Lung (tissue), 12 donors: ENCODE results near the gene B3GNT9. TPM values are rescaled to one million over a fixed set of nuclear protein-coding genes. Genes with fewer than 3 reads are reported as not detected.

Experiments
- ATAC-seq: fragments of 200-7000 bp; cut with Tn5 transposase; one replicate; pipeline ENCODE4 v1.9.1; 2020; ENCODE audit warnings: moderate number of reproducible peaks; ENCODE audit not compliant: insufficient read depth, low FRiP score
- DNase-seq, 3 donors: peaks; one replicate each; pipeline ENCODE4 v3.0.0-alpha.2; 2013 to 2017
- H3K27ac ChIP-seq, 2 donors: one replicate each; pipeline ENCODE4 v1.5.1; 2013; ENCODE audit warnings: mild to moderate bottlenecking in 2 of 2, moderate library complexity in 2 of 2, control low read depth in 1 of 2, inconsistent platforms in 1 of 2, low read depth in 1 of 2, low read length in 1 of 2
- H3K27me3 ChIP-seq, 3 donors: one replicate each; pipeline ENCODE4 v1.5.1; 2013; ENCODE audit warnings: low read length in 2 of 3; ENCODE audit not compliant: control insufficient read depth in 3 of 3, insufficient read depth in 3 of 3
- H3K36me3 ChIP-seq, 4 donors: one replicate each; pipeline ENCODE4 v1.5.1; 2013; ENCODE audit warnings: low read length in 4 of 4, mild to moderate bottlenecking in 1 of 4, moderate library complexity in 1 of 4; ENCODE audit not compliant: control insufficient read depth in 4 of 4, insufficient read depth in 4 of 4
- H3K4me1 ChIP-seq, 5 donors: one replicate each; pipeline ENCODE4 v1.5.1; 2013; ENCODE audit warnings: low read length in 5 of 5, mild to moderate bottlenecking in 2 of 5, moderate library complexity in 1 of 5; ENCODE audit not compliant: control insufficient read depth in 5 of 5, insufficient read depth in 5 of 5
- H3K4me3 ChIP-seq: one replicate; pipeline ENCODE4 v1.5.1; 2013; ENCODE audit warnings: mild to moderate bottlenecking, control low read depth, moderate library complexity
- H3K9ac ChIP-seq, 2 donors: one replicate each; pipeline ENCODE4 v1.5.1; 2013; ENCODE audit warnings: low read length in 2 of 2, control low read depth in 1 of 2; ENCODE audit not compliant: insufficient read depth in 1 of 2
- H3K9me3 ChIP-seq, 4 donors: one replicate each; pipeline ENCODE4 v1.5.1; 2013; ENCODE audit warnings: low read length in 3 of 4, mild to moderate bottlenecking in 1 of 4, moderate library complexity in 1 of 4; ENCODE audit not compliant: control insufficient read depth in 4 of 4, insufficient read depth in 3 of 4
- CTCF ChIP-seq: IDR thresholded peaks from 2 replicates; pipeline ENCODE4 v1.5.1; 2012; ENCODE audit warnings: mild to moderate bottlenecking; ENCODE audit errors: control extremely low read depth, extremely low read depth
- WGBS, 2 donors: extraction: QIAGEN DNeasy Blood & Tissue Kit; methylation state at CpG; one replicate each; pipeline ENCODE4 v1.1.7; 2013; 5-methylcytosine and 5-hydroxymethylcytosine counted together
- polyA plus RNA-seq, 2 donors: library from polyadenylated mRNA; stranded (reverse); fragments of 200-250 nt; gene quantifications; one replicate each; pipeline ENCODE4 v1.2.1, GENCODE V29; 2013
- total RNA-seq, 2 donors: library from RNA; depleted of rRNA in 1 of 2; stranded (reverse); fragments of >200 nt in 1 of 2; gene quantifications; one replicate each; pipeline ENCODE4 v1.2.1, GENCODE V29; 2014 to 2021
- donor health status: control.
- donor health status: control.
- donor health status: Bipolar disorder and iron deficiency.
- donor health status: healthy.
- donor health status: DM: yes; HTN: yes; CAD: no.

Gene B3GNT9
- total and polyA plus RNA-seq, 4 donors = 8.4 to 22.9 (median 14.5) TPM

- Histone ChIP-seq H3K27ac (peak overlapping the region; percentile 84 to 90), H3K9me3 (peaks cover 0 to 2% (median 0%) of the 10 kb centered on the region in 4 donors), H3K9ac (no peak overlapping the region), H3K4me3 (peak overlapping the region; percentile 82), H3K27me3 (peaks cover 0 to 68% (median 66%) of the 10 kb centered on the region in 3 donors), H3K36me3 (peaks cover 0 to 5% (median 0%) of the 10 kb centered on the region in 4 donors), H3K4me1 (peaks cover 0 to 41% (median 12%) of the 10 kb centered on the region in 5 donors)
- ATAC-seq (peak; percentile 2), DNase-seq (no peak)
- WGBS, 2 donors = 6 to 7% methylated on average over 34 of the region's 34 CpGs
- no peak for TF ChIP-seq CTCF
Observed at GRCh38 chr16:67158637-67159600, 8.1 kb upstream of the B3GNT9 start.

- Histone ChIP-seq H3K4me1 (peaks cover 0 to 32% (median 5%) of the 10 kb centered on the region in 5 donors), H3K36me3 (peaks cover 0 to 2% (median 0%) of the 10 kb centered on the region in 4 donors), H3K9me3 (peaks cover 0 to 2% (median 0%) of the 10 kb centered on the region in 4 donors), H3K27me3 (peaks cover 0 to 67% (median 61%) of the 10 kb centered on the region in 3 donors), H3K9ac (no peak overlapping the region), H3K4me3 (no peak overlapping the region), H3K27ac (no peak overlapping the region)
- WGBS, 2 donors = 73 to 76% methylated on average over 7 of the region's 7 CpGs
- no peak for TF ChIP-seq CTCF
- DNase-seq (no peak), ATAC-seq (no peak)
Observed at GRCh38 chr16:67157892-67158635, 7.3 kb upstream of the B3GNT9 start.

- 76% methylated on average over 7 of the region's 7 CpGs for WGBS, 2 donors
Observed at GRCh38 chr16:67157106-67157748, 6.4 kb upstream of the B3GNT9 start.

More at GRCh38 chr16:67157106-67157748, 6.4 kb upstream of the B3GNT9 start:
- Histone ChIP-seq H3K4me3 (no peak overlapping the region), H3K9me3 (no peaks in the 10 kb centered on the region), H3K36me3 (no peaks in the 10 kb centered on the region), H3K9ac (no peak overlapping the region), H3K27me3 (peaks cover 0 to 62% (median 58%) of the 10 kb centered on the region in 3 donors), H3K4me1 (peaks cover 0 to 31% (median 3%) of the 10 kb centered on the region in 5 donors), H3K27ac (no peak overlapping the region)
- no peak for TF ChIP-seq CTCF
- DNase-seq (no peak), ATAC-seq (no peak)
